Activated CD4-positive, alpha-beta memory T cell treated with anti-CD3 and anti-CD28 coated beads, Interleukin-2, amount 10 ng/mL, durations not matched to agents 7 days and 5 days (primary cell): ENCODE data around the gene PHIP. TPM values are rescaled to one million over a fixed set of nuclear protein-coding genes. Genes with fewer than 3 reads are reported as not detected.
A peak's percentile ranks its signal among the peaks of the same experiment; 100 is the strongest.

Experiments
- CTCF ChIA-PET: fragments of 350-600 bp; sonication (Branson Sonifier 250); formaldehyde crosslinking; loops from one replicate; lab custom pipeline; 2021; ENCODE audit warnings: antibody characterized with exemption, inconsistent platforms; lab: Charles Lee
- POLR2A ChIA-PET: fragments of 350-600 bp; sonication (Branson Sonifier 250); formaldehyde crosslinking; loops from one replicate; lab custom pipeline; 2021; ENCODE audit warnings: antibody characterized with exemption; lab: Charles Lee
- DNase-seq: peaks from one replicate; pipeline ENCODE4 v3.0.0-alpha.2; 2020
- H3K27ac Mint-ChIP-seq: one replicate; pipeline ENCODE4 v1.8.0; 2021; ENCODE audit warnings: mild to moderate bottlenecking, mixed read lengths
- H3K27me3 Mint-ChIP-seq: one replicate; pipeline ENCODE4 v1.8.0; 2021; ENCODE audit warnings: mixed read lengths
- H3K36me3 Mint-ChIP-seq: one replicate; pipeline ENCODE4 v1.8.0; 2021; ENCODE audit warnings: low read depth, mixed read lengths
- H3K4me1 Mint-ChIP-seq: one replicate; pipeline ENCODE4 v1.8.0; 2021; ENCODE audit warnings: mixed read lengths
- H3K4me3 Mint-ChIP-seq: one replicate; pipeline ENCODE4 v1.8.0; 2021; ENCODE audit warnings: mild to moderate bottlenecking, mixed read lengths
- H3K9me3 Mint-ChIP-seq: one replicate; pipeline ENCODE4 v1.8.0; 2021; ENCODE audit warnings: mixed read lengths
- total RNA-seq, 2 experiments: library from RNA; stranded (reverse); gene quantifications; one replicate each; pipeline ENCODE4 v1.2.3, GENCODE V29; 2021

PHIP gene
- total RNA-seq, 2 experiments from 2014 or later: 31.8 to 34.0 TPM

- Mint-ChIP-seq H3K27ac (no peak overlapping the region), H3K4me1 (peaks cover 25% of the 10 kb centered on the region), H3K36me3 (peaks cover 64% of the 10 kb centered on the region), H3K27me3 (no peaks in the 10 kb centered on the region), H3K4me3 (no peak overlapping the region), H3K9me3 (no peaks in the 10 kb centered on the region)
- ChIA-PET POLR2A (no interaction called here), CTCF (no interaction called here)
- DNase-seq: no peak
Measured at GRCh38 chr6:79033279-79033678, 44.8 kb downstream of the PHIP start.

GRCh38 chr6:79031821-79032590 lies 46.0 kb downstream of the PHIP start:
- H3K9me3 Mint-ChIP-seq: no peaks in the 10 kb centered on the region
- no peak overlapping the region for H3K4me3 Mint-ChIP-seq
- CTCF ChIA-PET: interaction anchor here (0.6 kb wide), 1 partner anchor 114 kb away, joined by 3 read pairs; no protein-coding TSS in a partner anchor
- no peak overlapping the region for H3K27ac Mint-ChIP-seq
- POLR2A ChIA-PET: interaction anchor here (2.0 kb wide), 1 partner anchor 46 kb away, joined by 7 read pairs; the partner anchor contains the start of gene PHIP
- peaks cover 30% of the 10 kb centered on the region for H3K4me1 Mint-ChIP-seq
- DNase-seq: no peak
- peaks cover 55% of the 10 kb centered on the region for H3K36me3 Mint-ChIP-seq
- H3K27me3 Mint-ChIP-seq: no peaks in the 10 kb centered on the region

GRCh38 chr6:79030511-79030910 lies 47.5 kb downstream of the PHIP start:
- H3K4me1 Mint-ChIP-seq: peaks cover 29% of the 10 kb centered on the region
- H3K36me3 Mint-ChIP-seq: peaks cover 44% of the 10 kb centered on the region
- H3K9me3 Mint-ChIP-seq: no peaks in the 10 kb centered on the region
- no peak for DNase-seq
- ChIA-PET CTCF (no interaction called here), POLR2A (interaction anchor here (2.0 kb wide), 1 partner anchor 48 kb away, joined by 7 read pairs; the partner anchor contains the start of gene PHIP)
- H3K4me3 Mint-ChIP-seq: no peak overlapping the region
- no peaks in the 10 kb centered on the region for H3K27me3 Mint-ChIP-seq
- H3K27ac Mint-ChIP-seq: no peak overlapping the region

- no peak for DNase-seq
- no peaks in the 10 kb centered on the region for H3K27me3 Mint-ChIP-seq
- H3K9me3 Mint-ChIP-seq: no peaks in the 10 kb centered on the region
- no peak overlapping the region for H3K4me3 Mint-ChIP-seq
- peaks cover 29% of the 10 kb centered on the region for H3K4me1 Mint-ChIP-seq
- no peak overlapping the region for H3K27ac Mint-ChIP-seq
- ChIA-PET POLR2A (interaction anchor here (2.0 kb wide), 1 partner anchor 48 kb away, joined by 7 read pairs; the partner anchor contains the start of gene PHIP), CTCF (no interaction called here)
- H3K36me3 Mint-ChIP-seq: peaks cover 46% of the 10 kb centered on the region
Measured at GRCh38 chr6:79030023-79030422, 48.0 kb downstream of the PHIP start.

- H3K4me3 Mint-ChIP-seq: no peak overlapping the region
- no peaks in the 10 kb centered on the region for H3K9me3 Mint-ChIP-seq
- CTCF ChIA-PET: no interaction called here
- peaks cover 42% of the 10 kb centered on the region for H3K36me3 Mint-ChIP-seq
- peaks cover 26% of the 10 kb centered on the region for H3K4me1 Mint-ChIP-seq
- POLR2A ChIA-PET: no interaction called here
- no peak for DNase-seq
- peak overlapping the region; percentile 1 for H3K27ac Mint-ChIP-seq
- H3K27me3 Mint-ChIP-seq: no peaks in the 10 kb centered on the region
Measured at GRCh38 chr6:79028641-79029314, 49.3 kb downstream of the PHIP start.

GRCh38 chr6:79011940-79012339 lies 66.1 kb downstream of the PHIP start:
- POLR2A ChIA-PET: no interaction called here

GRCh38 chr6:79010422-79010821 lies 67.6 kb downstream of the PHIP start:
- no peak overlapping the region for H3K4me3 Mint-ChIP-seq
- no peaks in the 10 kb centered on the region for H3K27me3 Mint-ChIP-seq
- no peaks in the 10 kb centered on the region for H3K9me3 Mint-ChIP-seq
- ChIA-PET POLR2A (interaction anchor here (2.8 kb wide), 1 partner anchor 68 kb away, joined by 12 read pairs; the partner anchor contains the start of gene PHIP), CTCF (no interaction called here)
- peaks cover 8% of the 10 kb centered on the region for H3K4me1 Mint-ChIP-seq
- H3K27ac Mint-ChIP-seq: no peak overlapping the region
- H3K36me3 Mint-ChIP-seq: peaks cover 38% of the 10 kb centered on the region
- no peak for DNase-seq

More at GRCh38 chr6:79011940-79012339, 66.1 kb downstream of the PHIP start:
- DNase-seq: no peak
- H3K4me3 Mint-ChIP-seq: no peak overlapping the region
- H3K9me3 Mint-ChIP-seq: no peaks in the 10 kb centered on the region
- H3K36me3 Mint-ChIP-seq: peaks cover 52% of the 10 kb centered on the region
- CTCF ChIA-PET: no interaction called here
- H3K27me3 Mint-ChIP-seq: no peaks in the 10 kb centered on the region
- H3K27ac Mint-ChIP-seq: no peak overlapping the region
- H3K4me1 Mint-ChIP-seq: peaks cover 6% of the 10 kb centered on the region

- Mint-ChIP-seq H3K4me1 (peaks cover 10% of the 10 kb centered on the region), H3K27me3 (no peaks in the 10 kb centered on the region), H3K36me3 (peaks cover 32% of the 10 kb centered on the region), H3K4me3 (no peak overlapping the region), H3K27ac (no peak overlapping the region), H3K9me3 (no peaks in the 10 kb centered on the region)
- ChIA-PET POLR2A (interaction anchor here (2.8 kb wide), 1 partner anchor 68 kb away, joined by 12 read pairs; the partner anchor contains the start of gene PHIP), CTCF (no interaction called here)
- DNase-seq: no peak
Measured at GRCh38 chr6:79009819-79010218, 68.2 kb downstream of the PHIP start.

- peaks cover 42% of the 10 kb centered on the region for H3K36me3 Mint-ChIP-seq
- peaks cover 6% of the 10 kb centered on the region for H3K4me1 Mint-ChIP-seq
- no peaks in the 10 kb centered on the region for H3K9me3 Mint-ChIP-seq
- no peak for DNase-seq
- no peak overlapping the region for H3K4me3 Mint-ChIP-seq
- ChIA-PET POLR2A (no interaction called here), CTCF (no interaction called here)
- no peak overlapping the region for H3K27ac Mint-ChIP-seq
- H3K27me3 Mint-ChIP-seq: no peaks in the 10 kb centered on the region
Measured at GRCh38 chr6:79005497-79005896, 72.6 kb downstream of the PHIP start.

GRCh38 chr6:79005024-79005423 lies 73.0 kb downstream of the PHIP start:
- no peak for DNase-seq
- no peak overlapping the region for H3K4me3 Mint-ChIP-seq
- ChIA-PET POLR2A (no interaction called here), CTCF (no interaction called here)
- H3K27me3 Mint-ChIP-seq: no peaks in the 10 kb centered on the region
- peaks cover 43% of the 10 kb centered on the region for H3K36me3 Mint-ChIP-seq
- no peak overlapping the region for H3K27ac Mint-ChIP-seq
- no peaks in the 10 kb centered on the region for H3K9me3 Mint-ChIP-seq
- H3K4me1 Mint-ChIP-seq: peaks cover 4% of the 10 kb centered on the region

GRCh38 chr6:79004239-79004638 lies 73.8 kb downstream of the PHIP start:
- CTCF ChIA-PET: no interaction called here
- POLR2A ChIA-PET: no interaction called here
- no peaks in the 10 kb centered on the region for H3K27me3 Mint-ChIP-seq
- H3K9me3 Mint-ChIP-seq: no peaks in the 10 kb centered on the region
- H3K36me3 Mint-ChIP-seq: peaks cover 44% of the 10 kb centered on the region
- no peak overlapping the region for H3K4me3 Mint-ChIP-seq
- no peak for DNase-seq
- no peak overlapping the region for H3K27ac Mint-ChIP-seq
- peaks cover 4% of the 10 kb centered on the region for H3K4me1 Mint-ChIP-seq

GRCh38 chr6:79001415-79001814 lies 76.6 kb downstream of the PHIP start:
- Mint-ChIP-seq H3K4me3 (no peak overlapping the region), H3K27ac (no peak overlapping the region), H3K27me3 (no peaks in the 10 kb centered on the region), H3K36me3 (peaks cover 57% of the 10 kb centered on the region), H3K4me1 (peaks cover 4% of the 10 kb centered on the region), H3K9me3 (no peaks in the 10 kb centered on the region)
- POLR2A ChIA-PET: no interaction called here
- CTCF ChIA-PET: no interaction called here
- DNase-seq: no peak

GRCh38 chr6:78999737-79000136 lies 78.3 kb downstream of the PHIP start:
- H3K36me3 Mint-ChIP-seq: peaks cover 73% of the 10 kb centered on the region

More at GRCh38 chr6:78999737-79000136, 78.3 kb downstream of the PHIP start:
- ChIA-PET CTCF (no interaction called here), POLR2A (no interaction called here)
- Mint-ChIP-seq H3K9me3 (no peaks in the 10 kb centered on the region), H3K27me3 (no peaks in the 10 kb centered on the region), H3K4me3 (no peak overlapping the region), H3K4me1 (no peaks in the 10 kb centered on the region), H3K27ac (no peak overlapping the region)
- DNase-seq: no peak
